HuH-7 (cell line): ENCODE results near the gene SIAE.
A peak's percentile ranks its signal among the peaks of the same experiment; 100 is the strongest.

Experiments used
- DNase-seq: peaks from one replicate; pipeline ENCODE4 v3.0.0; 2011; ENCODE audit warnings: low spot score

Gene SIAE, protein sequence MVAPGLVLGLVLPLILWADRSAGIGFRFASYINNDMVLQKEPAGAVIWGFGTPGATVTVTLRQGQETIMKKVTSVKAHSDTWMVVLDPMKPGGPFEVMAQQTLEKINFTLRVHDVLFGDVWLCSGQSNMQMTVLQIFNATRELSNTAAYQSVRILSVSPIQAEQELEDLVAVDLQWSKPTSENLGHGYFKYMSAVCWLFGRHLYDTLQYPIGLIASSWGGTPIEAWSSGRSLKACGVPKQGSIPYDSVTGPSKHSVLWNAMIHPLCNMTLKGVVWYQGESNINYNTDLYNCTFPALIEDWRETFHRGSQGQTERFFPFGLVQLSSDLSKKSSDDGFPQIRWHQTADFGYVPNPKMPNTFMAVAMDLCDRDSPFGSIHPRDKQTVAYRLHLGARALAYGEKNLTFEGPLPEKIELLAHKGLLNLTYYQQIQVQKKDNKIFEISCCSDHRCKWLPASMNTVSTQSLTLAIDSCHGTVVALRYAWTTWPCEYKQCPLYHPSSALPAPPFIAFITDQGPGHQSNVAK

DNA sequence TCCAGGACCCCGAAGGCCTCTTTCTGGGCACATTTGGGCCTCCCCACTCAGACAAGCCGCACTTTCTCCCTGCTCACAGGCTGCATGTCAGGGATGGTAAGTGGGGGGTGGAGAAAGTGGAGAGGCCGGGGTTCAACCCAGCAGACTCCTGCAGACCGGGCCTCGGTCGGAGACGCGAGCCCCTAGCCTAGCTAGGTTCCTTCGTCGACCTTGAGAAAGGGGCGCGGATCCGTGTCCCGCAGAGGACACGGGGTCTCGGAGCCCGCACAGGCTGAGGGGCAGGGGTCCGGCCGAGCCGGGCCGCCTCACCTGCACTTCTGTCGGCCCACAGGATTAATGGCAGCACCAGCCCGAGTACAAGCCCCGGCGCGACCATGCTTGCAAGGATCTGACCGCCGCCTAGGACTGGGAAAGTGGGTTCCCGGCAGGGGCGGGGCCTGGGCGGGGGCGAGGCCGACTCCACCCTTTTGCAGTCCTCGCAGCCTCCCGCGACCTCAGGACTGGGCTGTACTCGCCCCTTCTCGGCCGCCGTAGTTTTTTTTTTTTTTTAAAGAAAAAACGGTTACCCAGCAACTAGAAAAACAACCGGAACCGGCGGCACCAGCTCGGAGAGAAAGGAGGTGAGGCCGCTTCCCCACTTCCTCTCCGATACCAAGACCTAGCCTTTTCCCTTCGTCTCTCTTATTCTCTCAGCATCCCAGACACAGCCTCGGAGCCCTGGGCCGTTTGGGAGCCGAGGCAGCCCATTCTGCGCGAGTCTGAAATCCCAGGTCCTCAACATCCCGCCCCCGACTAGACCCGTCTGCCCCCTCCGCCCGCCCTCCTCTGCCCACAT lies at the start of gene SIAE, which contains the start of gene SPA17:
SIAE (minus strand) TSS at position 407 of the 835 bp plus-strand sequence; CDS start at position 376, 31 bp downstream.
SPA17 (plus strand) TSS at position 572 of the 835 bp plus-strand sequence. CDS start 1,361 bp downstream, outside the sequence.
- peak; percentile 86 for DNase-seq

DNA sequence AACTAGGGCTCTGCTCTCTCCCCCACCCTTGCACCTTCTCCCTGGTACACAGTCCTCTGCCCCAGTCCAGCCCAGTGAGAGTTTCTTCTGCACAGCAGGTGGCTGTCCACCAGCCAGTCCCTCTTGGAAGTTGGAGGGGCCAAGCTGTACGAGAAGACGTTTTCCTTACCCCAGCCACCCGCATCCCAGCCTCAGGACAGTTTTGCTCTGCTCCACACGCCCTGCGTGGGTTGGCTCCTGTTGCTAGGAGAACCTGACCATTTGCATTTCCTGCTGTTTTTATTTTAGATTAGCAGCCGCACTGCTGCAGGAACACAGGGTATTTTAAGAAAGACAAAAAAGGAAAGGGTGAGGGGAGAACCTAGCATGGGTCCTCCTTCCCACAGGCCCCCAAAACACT lies 48.6 kb upstream of the SIAE start:
- DNase-seq, result no peak

DNA sequence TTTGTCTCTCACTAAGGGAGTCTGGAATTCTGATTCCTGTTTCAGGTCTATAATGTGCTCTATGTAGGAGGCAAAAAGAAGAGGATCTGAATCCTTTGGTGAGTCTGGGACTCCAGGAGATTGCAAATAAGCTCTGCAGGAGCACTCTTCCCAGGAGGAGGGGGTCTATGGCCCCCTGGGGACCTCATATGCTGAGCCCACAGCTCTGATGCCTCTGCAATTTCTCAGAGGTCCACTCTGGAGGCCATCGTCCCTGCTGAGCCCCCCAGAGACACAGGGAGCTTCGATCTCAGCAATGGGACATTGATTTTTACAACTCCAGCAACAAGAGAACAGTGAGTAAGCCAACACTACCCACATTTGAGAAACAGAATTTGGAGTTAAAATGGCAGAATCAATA lies 46.0 kb upstream of the SIAE start:
- no peak for DNase-seq

DNA sequence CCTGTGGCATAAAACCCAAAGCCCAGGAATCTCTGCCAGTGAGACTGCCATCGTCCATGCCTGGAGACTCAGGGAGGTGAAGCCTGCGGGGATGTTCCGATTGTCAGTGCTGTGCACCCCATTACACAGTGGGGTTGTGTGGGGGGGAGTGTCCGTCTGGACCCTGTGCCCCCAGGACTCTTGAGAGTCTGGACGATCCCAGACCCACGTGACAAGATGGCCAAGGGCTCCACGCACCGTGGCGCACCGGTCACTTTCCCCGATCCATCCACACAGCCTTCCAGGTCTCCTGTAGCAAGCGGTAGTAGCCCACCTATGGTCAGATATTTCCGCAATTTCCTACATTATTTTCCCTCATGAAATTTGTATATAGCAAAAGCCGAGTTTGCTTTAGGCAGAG lies 45.3 kb upstream of the SIAE start:
- DNase-seq, result no peak

DNA sequence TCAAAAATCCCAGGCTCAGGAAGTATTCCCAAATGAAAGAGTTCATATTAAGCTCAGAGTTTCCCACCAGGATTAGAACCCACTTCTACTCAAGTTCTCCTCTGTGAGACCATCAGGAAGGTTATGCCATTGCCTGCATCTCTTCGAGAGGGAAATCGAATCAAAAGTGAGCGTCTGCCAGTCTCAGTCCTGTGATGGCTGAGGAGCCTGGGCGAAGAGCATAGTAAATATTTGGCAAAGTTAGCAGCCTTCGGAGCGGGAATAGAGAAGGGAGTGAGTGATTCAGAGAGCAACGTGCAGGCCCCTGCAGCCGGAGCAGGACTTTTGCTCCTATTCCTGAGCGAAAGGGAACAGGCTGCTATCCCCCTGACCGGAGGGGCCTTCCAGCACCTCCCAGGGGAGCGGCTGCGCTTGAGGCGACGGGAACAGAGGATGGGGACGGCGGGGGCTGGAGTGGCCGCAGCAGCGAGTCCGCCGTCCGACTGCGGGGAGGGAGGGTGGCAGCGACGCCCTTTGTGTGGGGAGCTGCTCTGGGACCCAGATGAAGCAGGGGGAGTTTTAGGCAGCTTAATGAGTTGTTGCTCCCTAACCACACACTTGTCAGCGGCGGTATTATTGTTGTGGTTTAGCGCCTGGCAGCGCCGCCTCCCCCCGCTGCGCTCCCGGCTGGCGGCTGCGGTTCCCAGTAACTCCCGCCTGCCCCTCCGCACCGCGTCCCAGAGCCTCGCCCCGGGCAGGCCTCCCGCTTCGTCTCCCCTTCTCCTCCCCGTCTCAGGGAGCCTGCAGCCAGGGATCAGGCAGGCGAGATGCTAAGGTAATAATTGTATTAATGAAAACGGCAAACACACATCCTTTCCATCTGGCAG lies 44.5 kb upstream of the SIAE start:
- DNase-seq, result no peak

DNA sequence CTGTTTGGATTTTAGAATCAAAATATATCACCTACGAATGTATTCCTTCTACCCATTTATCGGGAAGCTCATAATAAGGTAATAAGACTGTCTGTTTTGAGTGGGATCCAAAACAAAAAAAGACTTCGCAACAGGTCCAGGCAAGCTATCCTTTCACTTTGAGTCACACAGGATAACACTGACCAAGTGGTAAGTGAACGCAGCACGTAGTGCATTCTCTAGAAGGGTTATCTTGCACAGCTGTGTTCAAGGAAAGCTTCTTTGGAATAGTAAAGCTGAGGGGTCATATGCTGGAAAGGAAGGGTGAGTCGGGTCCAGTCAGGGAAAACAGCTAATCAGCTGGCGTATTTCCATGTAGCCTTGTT lies 43.9 kb upstream of the SIAE start:
- no peak for DNase-seq

DNA sequence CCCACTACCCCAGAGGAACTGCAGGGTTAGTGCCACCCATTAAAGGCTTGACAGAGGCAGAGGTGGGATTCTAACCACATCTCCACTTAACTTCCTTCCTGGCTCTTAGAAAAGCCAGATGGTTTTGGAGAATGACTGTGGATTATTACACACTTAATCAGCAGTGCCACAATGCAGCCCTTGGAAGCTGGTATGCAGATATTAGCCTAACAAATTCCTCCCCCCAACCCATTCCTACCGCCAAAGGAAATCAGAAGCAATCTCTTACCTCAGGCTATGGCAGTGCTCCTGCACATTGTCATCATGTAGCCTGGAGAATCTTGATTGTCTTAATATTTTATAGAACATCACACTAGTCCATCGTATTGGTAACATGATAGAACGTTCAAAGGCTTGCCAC lies 43.1 kb upstream of the SIAE start:
- no peak for DNase-seq

DNA sequence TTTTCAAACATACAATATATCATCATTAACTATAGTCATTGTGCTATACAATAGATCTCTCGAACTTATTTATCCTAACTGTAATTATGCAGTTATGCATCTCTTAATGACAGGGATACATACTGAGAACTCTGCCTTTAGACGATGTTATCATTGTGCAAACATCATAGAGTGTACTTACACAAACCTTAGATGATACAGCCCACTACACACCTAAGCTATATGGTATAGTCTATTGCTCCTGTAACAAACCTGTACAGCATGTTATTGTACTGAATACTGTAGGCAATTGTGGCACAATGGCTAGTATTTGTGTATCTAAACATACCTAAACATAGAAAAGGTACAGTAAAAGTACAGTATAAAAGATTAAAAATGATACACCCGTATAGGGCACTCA lies 38.9 kb upstream of the SIAE start:
- no peak for DNase-seq

DNA sequence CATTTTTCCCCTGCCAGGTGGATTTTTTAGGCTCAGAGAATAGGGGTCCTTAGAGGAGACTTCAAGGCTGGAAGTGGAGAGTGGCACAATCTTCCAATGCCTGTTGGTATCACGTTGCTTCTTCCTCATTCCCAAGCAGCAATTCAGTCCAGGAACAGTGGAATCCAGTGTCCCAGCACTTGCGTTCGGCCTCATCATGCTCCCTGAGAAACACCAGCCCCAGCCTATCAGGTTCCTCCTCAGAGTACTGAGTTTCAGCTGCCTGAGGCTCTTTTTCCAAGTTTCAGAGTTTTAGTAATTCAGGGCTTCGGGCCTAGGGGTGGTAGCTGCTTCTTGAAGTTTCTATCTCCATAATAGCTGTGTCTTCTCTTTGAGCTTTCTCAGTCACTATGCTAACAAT lies 34.3 kb upstream of the SIAE start:
- no peak for DNase-seq

DNA sequence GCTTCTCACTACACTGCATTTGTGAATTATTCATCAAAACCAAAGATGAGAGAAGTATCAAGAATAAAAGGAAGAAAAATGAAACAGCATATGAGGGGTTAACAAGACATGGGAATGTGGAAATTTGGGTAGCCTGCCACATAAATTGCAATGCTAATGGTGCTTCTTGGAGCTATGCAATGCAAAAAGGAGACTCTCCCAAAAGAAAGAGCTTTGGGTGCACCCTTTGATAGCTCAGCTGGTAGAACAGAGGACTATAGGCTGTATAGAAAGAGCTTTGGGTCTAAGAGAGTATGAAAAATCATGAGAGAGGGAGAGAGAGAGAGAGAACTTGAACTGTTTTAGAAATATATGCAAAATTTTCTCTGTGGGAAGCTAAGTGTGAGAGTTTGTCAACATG lies 26.5 kb upstream of the SIAE start:
- no peak for DNase-seq

DNA sequence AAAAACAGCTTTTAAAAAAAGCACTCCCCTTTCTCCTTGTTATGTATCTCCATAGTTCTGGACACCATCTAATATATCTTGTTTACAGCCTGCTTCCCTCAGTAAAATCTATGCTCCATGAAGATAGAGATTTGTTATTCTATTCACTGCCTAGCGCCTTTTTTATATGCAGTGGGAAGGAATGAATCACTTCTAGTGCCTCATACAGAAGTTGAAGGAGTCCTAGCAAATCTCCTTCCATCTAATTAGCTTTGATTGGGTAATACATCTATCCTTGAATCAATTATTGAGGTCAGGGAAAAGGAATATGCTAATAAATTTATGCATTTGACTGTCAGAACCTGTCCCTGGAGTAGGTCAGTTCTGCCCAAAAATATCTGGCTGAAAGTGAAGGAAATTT lies 26.0 kb upstream of the SIAE start:
- DNase-seq, result no peak

DNA sequence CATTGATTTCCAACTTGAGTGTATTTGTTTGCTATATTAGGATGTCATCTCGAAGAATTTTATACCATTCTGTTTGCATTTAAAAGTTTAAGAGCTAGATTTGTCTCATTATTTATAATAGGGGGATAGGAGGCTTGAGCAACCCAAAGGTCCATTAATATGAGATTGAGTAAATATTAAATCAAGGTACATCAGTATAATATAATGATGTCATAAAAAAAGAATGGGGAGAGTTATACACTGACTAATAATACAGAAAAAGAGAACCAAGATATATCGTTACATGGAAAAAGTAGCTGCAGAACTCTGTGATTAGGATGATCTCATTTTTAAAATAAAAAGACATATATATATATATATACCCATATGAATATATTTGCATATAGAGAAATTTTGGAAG lies 19.6 kb upstream of the SIAE start:
- no peak for DNase-seq

DNA sequence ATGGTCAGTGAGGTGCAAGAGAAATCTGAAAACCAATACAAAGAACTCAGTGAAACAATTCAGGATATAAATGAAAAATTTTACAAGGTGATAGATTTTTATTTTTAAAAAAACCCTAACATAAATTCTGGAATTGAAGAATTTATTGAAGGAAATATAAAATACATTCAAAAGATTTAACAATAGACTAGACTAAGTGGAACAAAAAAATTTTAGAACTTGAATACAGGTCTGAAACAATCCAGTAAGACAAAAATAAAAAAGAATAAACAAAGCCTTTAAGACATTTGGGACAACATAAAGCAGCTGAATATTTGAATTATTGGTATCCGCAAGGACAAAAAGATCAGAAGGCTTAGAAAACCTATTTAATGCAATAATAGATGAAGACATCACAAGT lies 8.9 kb upstream of the SIAE start:
- no peak for DNase-seq

DNA sequence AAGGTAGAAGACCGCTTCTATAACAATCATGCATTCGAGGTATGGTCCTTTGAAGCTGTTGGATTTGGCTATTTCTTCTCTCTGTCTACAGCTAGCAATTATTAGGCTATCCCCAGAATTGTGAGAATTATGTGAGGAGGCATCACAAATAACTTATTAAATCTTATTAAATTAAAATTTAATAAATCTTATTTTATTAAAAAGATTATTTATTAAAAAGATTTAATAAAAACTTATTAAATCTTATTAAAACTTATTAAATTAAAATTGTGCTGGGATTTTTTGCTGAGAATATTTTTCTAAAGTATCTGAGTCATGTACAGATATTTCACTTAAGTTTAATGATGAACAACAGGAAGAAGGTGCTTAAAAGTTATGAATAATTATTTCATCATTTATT lies 7.9 kb upstream of the SIAE start:
- DNase-seq, result no peak

DNA sequence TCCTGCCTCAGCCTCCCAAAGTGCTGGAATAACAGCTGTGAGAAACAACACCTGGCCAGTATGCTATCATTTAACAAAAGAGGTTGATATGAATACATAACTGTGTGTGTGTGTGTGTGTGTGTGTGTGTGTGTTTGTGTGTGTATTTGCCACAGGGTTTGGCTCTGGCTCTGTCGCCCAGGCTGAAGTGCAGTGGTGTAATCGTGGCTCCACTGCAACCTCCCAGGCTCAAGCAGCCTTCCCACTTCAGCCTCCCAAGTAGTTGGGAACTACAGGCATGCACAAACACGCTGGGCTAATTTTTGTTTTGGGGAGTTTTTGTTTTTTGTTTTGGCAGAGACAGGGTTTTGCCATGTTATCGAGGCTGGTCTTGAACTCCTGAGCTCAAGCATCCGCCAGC lies 4.9 kb upstream of the SIAE start:
- no peak for DNase-seq

DNA sequence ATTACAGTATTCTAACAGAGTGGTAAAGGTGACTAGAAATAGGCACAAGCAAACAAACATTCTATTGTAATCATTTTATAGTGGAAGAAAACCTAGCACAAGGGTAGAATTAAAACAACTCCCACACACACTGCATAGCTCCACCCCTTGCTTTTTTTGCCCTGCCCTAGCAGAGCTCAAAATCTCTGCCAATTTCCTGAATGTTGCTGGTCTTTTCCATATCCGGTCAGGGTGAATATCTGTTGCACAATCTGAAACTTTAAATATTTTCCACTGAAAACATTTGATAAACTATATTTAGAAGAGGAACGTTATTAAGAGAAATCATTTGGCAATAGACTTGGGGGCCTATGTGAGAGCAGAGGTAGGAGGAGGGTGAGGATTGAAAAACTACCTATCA lies 2.8 kb upstream of the SIAE start:
- no peak for DNase-seq

DNA sequence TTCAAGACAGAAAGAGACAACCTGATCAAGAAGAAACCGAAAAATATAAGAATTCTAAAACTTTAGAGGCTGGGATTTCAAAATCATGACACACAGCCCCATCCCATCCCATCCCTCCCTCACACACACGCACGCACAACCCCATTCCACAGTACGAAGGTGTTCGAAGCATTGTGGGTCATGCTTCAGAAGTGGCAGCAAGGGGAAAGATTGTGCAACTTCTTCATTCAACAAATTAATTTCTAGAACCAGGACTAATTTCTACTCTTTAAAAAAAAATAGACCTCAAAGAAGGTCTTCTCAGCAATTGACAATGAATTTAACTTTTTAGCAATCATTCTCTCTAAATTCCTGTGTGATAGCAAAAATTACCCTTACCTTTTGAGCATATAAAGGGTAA lies 1.0 kb upstream of the SIAE start:
- DNase-seq, result no peak

DNA sequence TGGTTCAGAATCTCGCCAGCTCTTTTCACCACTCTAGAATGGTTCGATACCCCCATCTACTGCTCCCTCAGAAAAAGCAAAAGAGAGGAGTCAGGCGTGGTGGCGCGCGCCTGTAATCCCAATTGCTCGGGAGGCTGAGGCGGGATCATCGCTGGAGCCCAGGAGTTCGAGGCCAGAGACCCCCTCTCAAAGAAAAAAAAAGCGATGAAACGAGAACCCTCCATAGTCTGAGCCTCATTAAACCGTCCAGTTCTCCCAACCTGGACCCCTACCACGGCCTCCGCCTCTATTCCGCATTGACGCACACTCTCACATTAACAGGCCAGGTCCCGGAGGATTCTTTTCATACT lies 604 bp upstream of the SIAE start:
- no peak for DNase-seq

DNA sequence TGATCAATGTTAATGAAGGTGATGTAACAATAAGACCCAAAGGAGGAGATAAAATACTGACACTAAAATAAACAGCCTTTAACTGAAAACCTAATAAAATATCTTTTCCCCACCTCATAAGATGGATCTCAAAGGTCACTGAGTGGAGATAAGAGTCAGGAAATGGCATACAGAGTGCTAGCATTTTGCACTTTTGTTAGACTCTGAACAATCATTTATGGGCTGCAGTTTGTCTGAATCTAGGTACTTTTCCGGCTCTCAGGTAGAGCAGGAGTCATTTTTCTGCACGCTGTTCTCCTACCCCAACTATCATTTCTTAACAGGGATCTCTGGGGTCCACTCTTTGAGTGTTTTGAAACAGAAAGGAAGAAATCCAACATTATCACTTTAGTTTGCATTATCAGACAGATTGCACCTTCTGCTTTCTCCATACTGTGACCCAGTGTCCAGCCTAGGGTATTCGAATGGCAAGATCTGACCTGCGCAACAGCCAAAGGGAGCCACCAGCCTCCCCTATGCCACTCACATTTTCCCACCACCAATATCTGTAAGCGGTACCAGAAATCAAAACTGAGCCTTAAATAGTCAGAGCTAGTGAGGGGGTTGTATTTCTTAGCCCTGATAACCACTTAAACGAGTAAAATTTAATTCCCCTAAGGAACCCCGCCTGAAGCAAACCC lies 863 bp downstream of the SIAE start:
- peak; percentile 26 for DNase-seq

DNA sequence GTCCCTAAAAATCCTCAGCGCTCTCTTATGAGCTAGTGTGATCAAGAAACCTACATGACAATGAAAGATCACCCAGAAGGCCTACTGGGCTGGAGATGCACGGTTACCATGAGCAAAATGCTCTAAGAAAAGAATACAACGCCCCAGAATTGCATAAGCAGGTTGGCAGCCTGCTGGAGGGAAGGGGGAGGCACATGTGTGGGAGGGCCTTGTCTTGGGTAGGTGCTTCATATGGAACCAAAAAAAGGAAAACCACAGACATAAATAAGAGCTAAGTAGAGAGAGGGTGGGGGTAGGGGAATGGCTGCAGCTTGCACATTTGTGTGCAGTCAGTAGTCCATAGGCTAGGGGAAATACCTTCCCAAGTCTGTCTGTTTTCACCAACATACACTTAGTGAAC lies 2.8 kb downstream of the SIAE start:
- DNase-seq, result no peak

DNA sequence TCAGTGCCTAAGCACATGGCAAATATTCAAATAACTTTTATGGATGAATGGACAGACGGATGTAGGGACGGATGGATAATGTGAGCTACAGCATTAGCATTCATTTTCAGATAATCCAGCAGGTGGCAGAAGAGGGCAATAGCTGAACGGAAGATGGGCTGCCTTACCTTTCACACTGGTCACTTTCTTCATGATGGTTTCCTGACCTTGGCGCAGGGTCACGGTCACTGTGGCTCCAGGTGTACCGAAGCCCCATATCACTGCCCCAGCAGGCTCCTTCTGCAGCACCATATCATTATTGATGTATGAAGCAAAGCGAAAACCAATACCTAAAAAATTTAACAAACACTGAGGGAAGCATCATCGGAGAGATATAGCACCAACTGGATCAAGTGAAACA lies 4.3 kb downstream of the SIAE start:
- DNase-seq, result peak; percentile 64

DNA sequence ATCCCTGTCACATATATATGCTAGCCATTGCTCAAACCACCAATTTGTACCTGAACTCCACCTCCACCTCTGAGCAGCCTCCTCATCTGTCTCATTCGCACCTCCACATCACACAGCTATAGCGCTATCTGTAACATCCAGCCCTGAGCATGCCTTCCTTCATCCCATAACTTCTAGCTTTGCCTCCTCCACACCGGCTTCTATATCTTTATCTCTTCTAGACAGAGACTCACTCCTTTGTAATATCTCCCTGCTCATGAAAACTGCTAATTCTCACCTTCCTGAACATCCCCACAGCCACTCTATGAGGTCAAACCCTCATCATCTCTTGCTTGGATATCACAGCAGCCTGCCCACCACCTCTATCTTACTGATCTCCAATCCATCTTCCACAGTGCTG lies 5.9 kb downstream of the SIAE start:
- no peak for DNase-seq
